ENCODE measurements around the gene ARRB1. TPM values are rescaled to one million over a fixed set of nuclear protein-coding genes. Genes with fewer than 3 reads are reported as not detected.
"Not testable (repeated sequence)": the region's sequence is repeated elsewhere in the genome, so short reads cannot be mapped to it uniquely, and the experiment has no call there.

The ARRB1 gene
- total RNA-seq, 2 donors from 2014 or later, result 41.7 to 128 TPM

- Mint-ChIP-seq H3K4me3 (no peak overlapping the region), H3K27ac (peak overlapping the region; percentile 4), H3K9me3 (no peaks in the 10 kb centered on the region), H3K36me3 (ENCODE audit: low read depth) (peaks cover 70% of the 10 kb centered on the region), H3K27me3 (ENCODE audit: insufficient read depth) (no peaks in the 10 kb centered on the region), H3K4me1 (peaks cover 22% of the 10 kb centered on the region)
- WGBS, 2 experiments (ENCODE audit: insufficient coverage in 1 of 2, insufficient read length in 1 of 2), result 92 to 95% methylated on average over 2 to 6 of the region's 6 CpGs
- peak; percentile 44 for DNase-seq
- H3K4me3 ChIP-seq (ENCODE audit: low read length), result no peak overlapping the region
- H3K4me1 ChIP-seq (ENCODE audit: control insufficient read depth, insufficient read depth, low read length), result peaks cover 14% of the 10 kb centered on the region
- no peak overlapping the region for H3K27ac ChIP-seq (ENCODE audit: low read depth, low read length)
- H3K36me3 ChIP-seq (ENCODE audit: control insufficient read depth, insufficient read depth, low read length), result peaks cover 79% of the 10 kb centered on the region
- no peaks in the 10 kb centered on the region for H3K27me3 ChIP-seq (ENCODE audit: control insufficient read depth, insufficient read depth, low read length, poor library complexity, severe bottlenecking)
- no peak overlapping the region for H3K9ac ChIP-seq (ENCODE audit: extremely low read depth, low read length, poor library complexity, severe bottlenecking)
- no peaks in the 10 kb centered on the region for H3K9me3 ChIP-seq (ENCODE audit: control insufficient read depth, low read length)
- TF ChIP-seq, protein P1, sequence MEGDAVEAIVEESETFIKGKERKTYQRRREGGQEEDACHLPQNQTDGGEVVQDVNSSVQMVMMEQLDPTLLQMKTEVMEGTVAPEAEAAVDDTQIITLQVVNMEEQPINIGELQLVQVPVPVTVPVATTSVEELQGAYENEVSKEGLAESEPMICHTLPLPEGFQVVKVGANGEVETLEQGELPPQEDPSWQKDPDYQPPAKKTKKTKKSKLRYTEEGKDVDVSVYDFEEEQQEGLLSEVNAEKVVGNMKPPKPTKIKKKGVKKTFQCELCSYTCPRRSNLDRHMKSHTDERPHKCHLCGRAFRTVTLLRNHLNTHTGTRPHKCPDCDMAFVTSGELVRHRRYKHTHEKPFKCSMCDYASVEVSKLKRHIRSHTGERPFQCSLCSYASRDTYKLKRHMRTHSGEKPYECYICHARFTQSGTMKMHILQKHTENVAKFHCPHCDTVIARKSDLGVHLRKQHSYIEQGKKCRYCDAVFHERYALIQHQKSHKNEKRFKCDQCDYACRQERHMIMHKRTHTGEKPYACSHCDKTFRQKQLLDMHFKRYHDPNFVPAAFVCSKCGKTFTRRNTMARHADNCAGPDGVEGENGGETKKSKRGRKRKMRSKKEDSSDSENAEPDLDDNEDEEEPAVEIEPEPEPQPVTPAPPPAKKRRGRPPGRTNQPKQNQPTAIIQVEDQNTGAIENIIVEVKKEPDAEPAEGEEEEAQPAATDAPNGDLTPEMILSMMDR (conservative IDR thresholded peaks at IDR 0.05), result no peak
These were observed 74.8 kb downstream of the ARRB1 start for GRCh38 chr11:75276686-75277085.

GRCh38 chr11:75276186-75276585, 75.3 kb downstream of the ARRB1 start:
- no peaks in the 10 kb centered on the region for H3K9me3 Mint-ChIP-seq
- no peaks in the 10 kb centered on the region for H3K27me3 ChIP-seq (ENCODE audit: control insufficient read depth, insufficient read depth, low read length, poor library complexity, severe bottlenecking)
- no peak overlapping the region for H3K27ac ChIP-seq (ENCODE audit: low read depth, low read length)
- H3K27me3 Mint-ChIP-seq (ENCODE audit: insufficient read depth), result no peaks in the 10 kb centered on the region
- H3K36me3 ChIP-seq (ENCODE audit: control insufficient read depth, insufficient read depth, low read length), result peaks cover 79% of the 10 kb centered on the region
- no peak for DNase-seq
- no peak overlapping the region for H3K4me3 Mint-ChIP-seq
- peak overlapping the region; percentile 6 for H3K27ac Mint-ChIP-seq
- peaks cover 22% of the 10 kb centered on the region for H3K4me1 Mint-ChIP-seq
- peaks cover 70% of the 10 kb centered on the region for H3K36me3 Mint-ChIP-seq (ENCODE audit: low read depth)
- no peaks in the 10 kb centered on the region for H3K9me3 ChIP-seq (ENCODE audit: control insufficient read depth, low read length)
- TF ChIP-seq, protein P1 (conservative IDR thresholded peaks at IDR 0.05), result no peak
- 98 to 100% methylated on average over 1 to 2 of the region's 2 CpGs for WGBS, 2 experiments (ENCODE audit: insufficient coverage in 1 of 2, insufficient read length in 1 of 2)
- no peak overlapping the region for H3K9ac ChIP-seq (ENCODE audit: extremely low read depth, low read length, poor library complexity, severe bottlenecking)
- no peak overlapping the region for H3K4me3 ChIP-seq (ENCODE audit: low read length)
- peaks cover 12% of the 10 kb centered on the region for H3K4me1 ChIP-seq (ENCODE audit: control insufficient read depth, insufficient read depth, low read length)

DNA sequence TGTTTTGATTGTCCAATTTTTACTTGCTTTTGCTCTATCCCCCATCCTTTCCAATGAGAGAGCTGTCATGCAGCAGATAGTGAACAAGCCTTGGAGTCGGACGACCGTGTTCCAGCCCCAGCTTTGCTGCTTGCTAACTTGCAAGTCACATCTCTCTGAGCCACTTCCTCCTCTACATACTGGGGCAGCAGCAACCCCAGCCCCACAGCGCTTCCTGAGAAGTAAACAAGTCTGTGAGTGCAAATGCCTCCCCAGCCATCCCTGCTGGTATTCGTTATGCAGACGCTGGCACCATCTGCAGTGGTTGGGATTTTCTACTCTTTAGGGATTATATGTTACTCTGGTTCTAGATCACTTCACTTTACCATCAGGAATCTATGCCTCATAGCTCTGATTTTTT, 75.9 kb downstream of the ARRB1 start:
- Histone ChIP-seq H3K36me3 (ENCODE audit: control insufficient read depth, insufficient read depth, low read length) (peaks cover 81% of the 10 kb centered on the region), H3K4me3 (ENCODE audit: low read length) (no peak overlapping the region), H3K27ac (ENCODE audit: low read depth, low read length) (no peak overlapping the region), H3K9me3 (ENCODE audit: control insufficient read depth, low read length) (no peaks in the 10 kb centered on the region), H3K27me3 (ENCODE audit: control insufficient read depth, insufficient read depth, low read length, poor library complexity, severe bottlenecking) (no peaks in the 10 kb centered on the region), H3K4me1 (ENCODE audit: control insufficient read depth, insufficient read depth, low read length) (peaks cover 6% of the 10 kb centered on the region), H3K9ac (ENCODE audit: extremely low read depth, low read length, poor library complexity, severe bottlenecking) (no peak overlapping the region)
- TF ChIP-seq, protein P1 (conservative IDR thresholded peaks at IDR 0.05), result no peak
- peaks cover 72% of the 10 kb centered on the region for H3K36me3 Mint-ChIP-seq (ENCODE audit: low read depth)
- H3K4me1 Mint-ChIP-seq, result peaks cover 17% of the 10 kb centered on the region
- peak overlapping the region; percentile 80 for H3K27ac Mint-ChIP-seq
- no peaks in the 10 kb centered on the region for H3K9me3 Mint-ChIP-seq
- peak; percentile 65 for DNase-seq
- H3K27me3 Mint-ChIP-seq (ENCODE audit: insufficient read depth), result no peaks in the 10 kb centered on the region
- 70 to 92% methylated on average over 2 to 6 of the region's 6 CpGs for WGBS, 2 experiments (ENCODE audit: insufficient coverage in 1 of 2, insufficient read length in 1 of 2)
- H3K4me3 Mint-ChIP-seq, result no peak overlapping the region

DNA sequence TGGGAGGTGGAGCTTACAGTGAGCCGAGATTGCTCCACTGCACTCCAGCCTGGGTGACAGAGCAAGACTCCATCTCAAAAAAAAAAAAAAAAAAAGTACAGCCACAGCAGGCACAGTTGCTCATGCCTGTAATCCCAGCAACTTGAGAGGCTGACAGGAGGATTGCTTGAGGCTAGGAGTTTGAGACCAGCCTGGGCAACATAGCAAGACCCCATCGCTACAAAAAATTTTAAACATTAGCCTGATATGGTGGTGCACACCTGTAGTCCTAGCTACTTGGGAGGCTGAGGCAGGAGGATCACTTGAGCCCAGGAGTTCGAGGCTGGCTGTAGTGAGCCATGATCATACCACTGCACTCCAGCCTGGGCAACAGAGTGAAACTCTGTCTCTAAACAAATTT, 76.7 kb downstream of the ARRB1 start:
- H3K27ac ChIP-seq (ENCODE audit: low read depth, low read length); H3K27me3 ChIP-seq (ENCODE audit: control insufficient read depth, insufficient read depth, low read length, poor library complexity, severe bottlenecking): not testable (repeated sequence)
- WGBS, 2 experiments (ENCODE audit: insufficient coverage in 1 of 2, insufficient read length in 1 of 2), result 80 to 92% methylated on average over 1 to 3 of the region's 3 CpGs

More for the DNA sequence above, 76.7 kb downstream of the ARRB1 start:
- not testable (repeated sequence) for H3K9me3 ChIP-seq (ENCODE audit: control insufficient read depth, low read length); H3K27me3 Mint-ChIP-seq (ENCODE audit: insufficient read depth); H3K4me3 Mint-ChIP-seq; H3K9me3 Mint-ChIP-seq; DNase-seq; H3K9ac ChIP-seq (ENCODE audit: extremely low read depth, low read length, poor library complexity, severe bottlenecking); H3K27ac Mint-ChIP-seq; H3K4me1 ChIP-seq (ENCODE audit: control insufficient read depth, insufficient read depth, low read length); H3K4me1 Mint-ChIP-seq; H3K4me3 ChIP-seq (ENCODE audit: low read length)
- peaks cover 72% of the 10 kb centered on the region for H3K36me3 Mint-ChIP-seq (ENCODE audit: low read depth)
- peaks cover 79% of the 10 kb centered on the region for H3K36me3 ChIP-seq (ENCODE audit: control insufficient read depth, insufficient read depth, low read length)

All from endodermal cell (in vitro differentiated cells).